Endometrial microvascular endothelial cells (primary cell): ENCODE measurements around the gene PUDP. TPM values are rescaled to one million over a fixed set of nuclear protein-coding genes. Genes with fewer than 3 reads are reported as not detected.

ENCODE experiments used
- total RNA-seq: library from RNA; depleted of rRNA; stranded (reverse); fragments of >200 nt; gene quantifications from one replicate; pipeline ENCODE4 v1.2.3, GENCODE V29; 2015; ENCODE audit errors: inconsistent ontology term

PUDP gene
- total RNA-seq, 1 donor from 2014 or later = 36.4 TPM

Other genes starting within 250 kb of the PUDP start
- gene STS, start 441 bp downstream of the PUDP start, total RNA-seq = 4.8 TPM